GM10248 (cell line): Measurements from ENCODE around the gene RUNX1.

Source experiments
- CTCF ChIA-PET: fragments of 300-600 bp; sonication (Branson Sonifier 250); formaldehyde crosslinking; extraction: SDS; loops from one replicate; lab custom pipeline; 2021; ENCODE audit warnings: antibody characterized with exemption; lab: Yijun Ruan, JAX
- POLR2A ChIA-PET: fragments of 350-650 bp; sonication (Branson Sonifier 250); formaldehyde crosslinking; extraction: SDS; loops from one replicate; lab custom pipeline; 2020; ENCODE audit warnings: antibody characterized with exemption; lab: Yijun Ruan, JAX
- DNase-seq: peaks from one replicate; pipeline ENCODE4 v3.0.0; 2012; ENCODE audit errors: extremely low spot score
- CTCF ChIP-seq: IDR thresholded peaks from 2 replicates; pipeline ENCODE4 v1.5.1; 2012; ENCODE audit warnings: mild to moderate bottlenecking, low read depth; ENCODE audit errors: extremely low read depth, missing control alignments, control extremely low read depth

Gene RUNX1

GRCh38 chr21:34822168-34822567 lies 226.9 kb downstream of the RUNX1 start:
- CTCF ChIA-PET, result interaction anchor here (2.1 kb wide), 1 partner anchor 11 kb away, joined by 5 read pairs; no protein-coding TSS in a partner anchor
- no peak for TF ChIP-seq CTCF
- POLR2A ChIA-PET, result no interaction called here
- DNase-seq, result no peak

- ChIA-PET POLR2A (no interaction called here), CTCF (no interaction called here)
- TF ChIP-seq CTCF, result no peak
- no peak for DNase-seq
Measured at GRCh38 chr21:34821717-34822116, 227.4 kb downstream of the RUNX1 start.

- no peak for DNase-seq
- POLR2A ChIA-PET, result no interaction called here
- TF ChIP-seq CTCF, result no peak
- CTCF ChIA-PET, result no interaction called here
Measured at GRCh38 chr21:34820051-34820450, 229.1 kb downstream of the RUNX1 start.

GRCh38 chr21:34819357-34819999 lies 229.6 kb downstream of the RUNX1 start:
- POLR2A ChIA-PET, result no interaction called here
- no peak for DNase-seq
- CTCF ChIA-PET, result no interaction called here
- no peak for TF ChIP-seq CTCF

GRCh38 chr21:34818662-34819158 lies 230.4 kb downstream of the RUNX1 start:
- ChIA-PET CTCF (no interaction called here), POLR2A (no interaction called here)
- no peak for TF ChIP-seq CTCF
- DNase-seq, result no peak

GRCh38 chr21:34817821-34818661 lies 231.1 kb downstream of the RUNX1 start:
- no peak for TF ChIP-seq CTCF
- ChIA-PET CTCF (interaction anchor here (1.7 kb wide), 2 partner anchors 9 to 19 kb away, joined by 5 to 11 read pairs; no protein-coding TSS in a partner anchor), POLR2A (no interaction called here)
- DNase-seq, result no peak
